ENCODE results near the gene CDSN.

- TF ChIP-seq ZNF274 (IDR thresholded peaks at IDR 0.05; ENCODE audit: low read depth, low read length) (no peak), SUZ12 (IDR thresholded peaks at IDR 0.05; ENCODE audit: extremely low read depth, insufficient read depth, insufficient read length) (no peak), YY1 (IDR thresholded peaks at IDR 0.05; ENCODE audit: insufficient read depth, insufficient read length) (no peak)
Measured at GRCh38 chr6:31114541-31114878, 5.7 kb downstream of the CDSN start, which contains the start of gene PSORS1C1.

Measured in NT2/D1 (cell line).